AG09319 (cell line): Measurements from ENCODE around the gene UBE2J2.
A peak's percentile ranks its signal among the peaks of the same experiment; 100 is the strongest.
"Not testable (repeated sequence)": the region's sequence is repeated elsewhere in the genome, so short reads cannot be mapped to it uniquely, and the experiment has no call there.

Source experiments
- DNase-seq: peaks from one replicate; pipeline ENCODE4 v3.0.0-alpha.2; 2010; ENCODE audit warnings: low read depth; ENCODE audit errors: extremely low read depth
- CTCF ChIP-seq: IDR thresholded peaks from 2 replicates; pipeline ENCODE4 v1.5.1; 2011; ENCODE audit warnings: low read depth, mild to moderate bottlenecking, inconsistent platforms, low read length, moderate library complexity

UBE2J2 gene

GRCh38 chr1:1318777-1319645 is 45.4 kb upstream of the UBE2J2 start:
- no peak for DNase-seq
- TF ChIP-seq CTCF, result no peak

GRCh38 chr1:1318131-1318652 is 44.5 kb upstream of the UBE2J2 start:
- TF ChIP-seq CTCF, result no peak
- DNase-seq, result peak; percentile 89

GRCh38 chr1:1317420-1317819 is 43.8 kb upstream of the UBE2J2 start:
- DNase-seq, result no peak
- TF ChIP-seq CTCF, result no peak

- not testable (repeated sequence) for DNase-seq
Observed at GRCh38 chr1:1316199-1316598, 42.5 kb upstream of the UBE2J2 start.

- DNase-seq, result no peak
- TF ChIP-seq CTCF, result no peak
Observed at GRCh38 chr1:1315435-1315954, 41.8 kb upstream of the UBE2J2 start.

- TF ChIP-seq CTCF, result no peak
- no peak for DNase-seq
Observed at GRCh38 chr1:1314678-1315335, 41.2 kb upstream of the UBE2J2 start.

GRCh38 chr1:1314237-1314586 is 40.6 kb upstream of the UBE2J2 start:
- DNase-seq, result no peak
- TF ChIP-seq CTCF, result no peak
